GM18951 (cell line): ENCODE results near the gene HOXA10.

Experiments
- POLR2A ChIP-seq: IDR thresholded peaks from 4 replicates; pipeline ENCODE4 v1.6.1; 2011; ENCODE audit warnings: mild to moderate bottlenecking; ENCODE audit not compliant: insufficient read length, insufficient read depth; ENCODE audit errors: extremely low read depth
- in situ Hi-C: fragments of 300-500 bp; cut with MboI; formaldehyde crosslinking; loops from one replicate; pipeline ENCODE4 v1.12.0; 2022; ENCODE audit warnings: low sequenced_read_pairs, mixed read lengths, inconsistent platforms; ENCODE audit not compliant: unreplicated experiment

Gene HOXA10

DNA sequence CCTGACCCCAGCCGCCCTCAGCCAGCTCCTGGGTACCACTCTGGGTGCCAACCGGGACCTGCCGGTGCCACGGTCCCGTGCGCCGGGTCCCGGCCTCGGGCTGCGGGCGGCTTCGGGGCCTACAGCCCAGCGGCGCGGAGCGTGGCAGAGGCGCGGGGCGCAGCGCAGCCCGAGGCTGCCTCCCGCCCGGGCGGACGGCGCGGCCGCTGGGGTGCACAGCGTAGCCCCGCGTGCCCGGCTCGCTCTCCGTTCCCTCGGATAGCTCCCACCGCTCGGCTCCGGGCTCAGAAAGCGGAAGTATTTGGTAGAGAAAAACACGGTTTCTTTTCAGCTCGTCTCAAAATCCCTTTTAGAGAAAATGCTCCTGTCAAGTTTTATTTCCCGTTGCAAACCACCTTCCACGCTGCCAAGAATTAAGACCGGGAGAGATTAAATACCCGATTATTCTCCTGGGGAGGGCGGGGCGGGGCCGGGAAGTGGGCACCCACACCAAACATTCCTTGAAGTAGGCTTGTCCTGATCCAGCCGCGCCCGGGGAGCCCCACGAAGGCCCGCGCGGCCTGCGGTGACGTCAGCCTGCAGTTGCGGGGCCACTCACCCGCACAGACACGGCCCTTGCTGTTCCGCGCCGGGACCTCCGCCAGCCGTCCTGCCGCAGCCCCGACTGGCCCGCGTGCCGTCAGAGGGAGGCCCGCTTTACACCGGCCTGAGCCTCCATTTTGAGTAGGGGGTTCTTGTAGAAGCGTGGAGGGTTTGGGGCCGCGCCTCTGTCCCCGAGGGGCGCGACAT lies 18.6 kb upstream of the HOXA10 start:
- in situ Hi-C loops, result loop anchor here (10.0 kb wide), 1 partner anchor 52 kb away; the partner anchor contains the start of gene EVX1

GRCh38 chr7:27191833-27192545 lies 17.9 kb upstream of the HOXA10 start:
- in situ Hi-C loops, result loop anchor here (10.0 kb wide), 1 partner anchor 53 kb away; the partner anchor contains the start of gene EVX1
- no peak for TF ChIP-seq POLR2A

More for the DNA sequence above, 18.6 kb upstream of the HOXA10 start:
- TF ChIP-seq POLR2A, result no peak

GRCh38 chr7:27191161-27191731 lies 17.1 kb upstream of the HOXA10 start:
- TF ChIP-seq POLR2A, result no peak
- in situ Hi-C loops, result loop anchor here (10.0 kb wide), 1 partner anchor 54 kb away; the partner anchor contains the start of gene EVX1

- TF ChIP-seq POLR2A, result no peak
- in situ Hi-C loops, result loop anchor here (10.0 kb wide), 1 partner anchor 55 kb away; the partner anchor contains the start of gene EVX1
Observed at GRCh38 chr7:27189997-27190748, 16.1 kb upstream of the HOXA10 start.

DNA sequence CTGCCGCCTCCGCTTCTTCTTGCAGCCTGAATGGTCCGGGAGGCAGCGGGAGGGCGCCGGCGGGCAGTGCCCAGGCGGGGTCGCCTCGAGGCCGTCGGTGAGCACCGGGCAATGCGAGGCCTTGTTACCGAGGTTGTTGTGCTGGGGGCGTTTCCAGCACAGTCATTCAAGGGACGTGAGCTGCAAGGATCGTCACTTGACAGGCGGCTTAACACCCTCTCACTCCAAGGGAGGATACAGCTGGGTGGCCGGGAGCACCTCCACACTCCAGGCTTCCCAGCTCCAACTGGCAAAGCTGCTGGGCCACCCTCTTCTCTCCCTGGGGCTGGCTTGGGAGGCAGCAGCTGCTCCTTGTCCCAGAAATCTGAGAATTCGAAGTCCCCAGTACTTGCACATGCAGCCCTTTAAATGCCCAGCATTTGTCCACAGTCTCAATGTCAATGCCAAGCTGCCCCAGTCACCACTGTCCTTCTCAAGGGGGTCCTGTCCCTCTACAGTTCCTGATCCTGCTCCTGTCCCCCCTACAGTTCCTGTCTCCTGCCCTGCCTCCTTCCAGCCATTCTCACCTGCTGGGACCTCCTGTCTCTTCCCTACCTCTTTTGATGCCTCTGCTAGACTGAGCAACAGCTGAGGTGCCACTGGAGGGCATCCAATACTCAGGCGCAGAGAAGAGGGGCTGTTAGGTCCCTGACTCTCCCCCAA lies 15.3 kb upstream of the HOXA10 start:
- TF ChIP-seq POLR2A, result no peak
- in situ Hi-C loops, result no loop called here

- in situ Hi-C loops, result no loop called here
- TF ChIP-seq POLR2A, result no peak
Observed at GRCh38 chr7:27188386-27189294, 14.5 kb upstream of the HOXA10 start.

- no peak for TF ChIP-seq POLR2A
- in situ Hi-C loops, result no loop called here
Observed at GRCh38 chr7:27187475-27188385, 13.6 kb upstream of the HOXA10 start.

DNA sequence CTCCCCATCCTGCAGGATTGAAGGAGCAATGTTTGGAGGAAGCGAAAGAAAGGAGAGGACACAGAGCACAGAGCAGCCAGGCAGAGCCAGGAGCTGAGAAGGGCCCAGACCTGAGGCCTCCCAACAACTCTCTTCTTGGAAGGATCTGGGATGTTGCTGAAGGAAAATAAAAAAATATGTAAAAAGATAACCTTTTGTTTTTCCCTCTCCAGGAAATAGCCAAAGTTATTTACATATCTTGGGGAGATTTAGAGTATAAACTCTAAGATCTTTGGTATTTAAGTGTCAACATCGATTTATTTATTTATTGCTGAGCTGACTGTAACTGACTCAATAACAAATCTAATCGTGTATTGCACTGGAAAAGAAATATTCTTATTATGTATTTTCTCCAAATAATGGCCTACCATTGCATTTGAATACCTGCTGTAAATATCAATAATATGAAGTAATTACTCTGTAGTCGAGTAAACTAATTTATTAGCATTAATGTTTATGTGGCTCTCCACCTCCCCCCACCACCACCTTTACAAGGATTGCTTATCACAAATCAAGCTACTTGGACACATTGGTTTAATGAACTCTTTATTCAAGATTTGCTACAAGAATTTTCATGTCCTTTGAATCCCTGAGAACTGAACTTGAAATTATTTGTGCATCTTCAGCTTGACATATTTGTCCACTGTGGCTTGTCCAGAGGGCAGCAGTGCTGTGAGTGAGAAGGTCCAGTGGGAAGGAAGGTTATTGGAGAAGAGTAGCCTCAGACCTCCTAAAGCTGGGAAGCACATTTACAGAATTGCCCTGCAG lies 12.8 kb upstream of the HOXA10 start:
- in situ Hi-C loops, result no loop called here

DNA sequence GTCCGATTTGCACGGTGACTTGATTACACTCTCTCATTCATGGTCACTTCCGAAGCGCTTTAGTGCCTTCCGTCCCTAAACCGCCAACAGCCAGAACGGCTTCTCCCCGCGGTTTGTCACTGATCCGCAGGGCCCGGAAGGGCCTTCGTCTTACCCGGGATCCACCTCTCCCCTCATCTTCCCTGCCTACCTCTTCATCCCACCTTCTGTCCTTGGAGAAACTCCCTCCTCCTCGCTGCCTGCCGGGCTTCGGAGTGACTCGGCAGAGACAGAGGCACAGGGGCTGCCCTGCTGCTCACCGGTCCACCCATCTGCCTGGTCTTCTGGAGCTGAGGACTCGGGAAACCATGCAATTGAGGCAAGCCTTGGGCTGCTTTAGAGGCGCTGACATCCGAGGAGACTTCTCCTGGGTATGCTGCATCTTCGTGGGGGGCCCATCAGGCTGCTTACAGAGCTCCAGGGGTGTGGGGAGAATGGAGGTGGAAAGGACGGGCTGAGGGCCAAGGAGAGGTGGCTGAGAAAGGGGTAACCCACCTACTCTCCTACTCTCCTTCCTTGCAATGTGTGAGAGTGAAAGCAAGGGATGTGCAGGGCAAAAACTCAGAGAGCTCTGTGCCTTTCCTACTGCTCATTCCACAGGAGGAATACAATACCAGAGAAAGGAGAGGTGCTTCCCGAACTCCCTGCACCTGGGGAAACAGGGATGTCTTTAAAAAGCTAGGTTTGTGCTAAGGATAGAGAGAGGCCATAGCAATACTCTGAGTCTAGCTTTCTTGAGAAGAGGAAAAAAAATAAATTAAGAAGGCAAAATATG lies 11.9 kb upstream of the HOXA10 start:
- in situ Hi-C loops, result no loop called here
- no peak for TF ChIP-seq POLR2A

More for the DNA sequence above, 12.8 kb upstream of the HOXA10 start:
- no peak for TF ChIP-seq POLR2A
